Dermis blood vessel endothelial cell (primary cell): Measurements from ENCODE around the gene TMEM117. TPM values are rescaled to one million over a fixed set of nuclear protein-coding genes. Genes with fewer than 3 reads are reported as not detected.

Source experiments
- DNase-seq: peaks from one replicate; pipeline ENCODE4 v3.0.0; 2010
- total RNA-seq: library from RNA; depleted of rRNA; stranded (reverse); fragments of >200 nt; gene quantifications from 2 replicates; pipeline ENCODE4 v1.2.3, GENCODE V29; 2014

TMEM117 gene
- 3.4 and 4.8 TPM in 2 replicates for total RNA-seq

- peak; percentile 54 for DNase-seq
Observed at GRCh38 chr12:43835656-43836474, at the start of gene TMEM117. TSS of gene TMEM117 (plus strand) at chr12:43836081.

GRCh38 chr12:43786899-43787693, 48.8 kb upstream of the TMEM117 start:
- no peak for DNase-seq

DNA sequence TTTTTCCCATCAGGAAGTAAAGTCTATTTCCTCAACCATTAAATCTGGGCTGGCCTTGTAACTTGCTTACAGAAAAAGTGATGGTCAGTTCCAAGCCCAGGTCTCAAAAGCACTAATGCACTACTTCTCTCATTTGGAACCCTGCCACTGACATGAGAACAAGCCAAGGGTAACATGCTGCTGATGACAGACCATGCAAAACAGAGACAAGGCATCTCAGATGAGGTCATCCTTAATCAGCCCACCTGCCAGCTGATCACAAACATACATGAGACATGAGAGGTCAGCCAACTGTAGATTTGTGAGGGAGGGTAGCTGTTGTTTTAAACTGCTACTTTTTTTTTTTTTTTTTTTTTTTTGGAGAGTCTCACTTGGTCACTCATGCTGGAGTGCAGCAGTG, 45.9 kb upstream of the TMEM117 start:
- DNase-seq = peak; percentile 54

DNA sequence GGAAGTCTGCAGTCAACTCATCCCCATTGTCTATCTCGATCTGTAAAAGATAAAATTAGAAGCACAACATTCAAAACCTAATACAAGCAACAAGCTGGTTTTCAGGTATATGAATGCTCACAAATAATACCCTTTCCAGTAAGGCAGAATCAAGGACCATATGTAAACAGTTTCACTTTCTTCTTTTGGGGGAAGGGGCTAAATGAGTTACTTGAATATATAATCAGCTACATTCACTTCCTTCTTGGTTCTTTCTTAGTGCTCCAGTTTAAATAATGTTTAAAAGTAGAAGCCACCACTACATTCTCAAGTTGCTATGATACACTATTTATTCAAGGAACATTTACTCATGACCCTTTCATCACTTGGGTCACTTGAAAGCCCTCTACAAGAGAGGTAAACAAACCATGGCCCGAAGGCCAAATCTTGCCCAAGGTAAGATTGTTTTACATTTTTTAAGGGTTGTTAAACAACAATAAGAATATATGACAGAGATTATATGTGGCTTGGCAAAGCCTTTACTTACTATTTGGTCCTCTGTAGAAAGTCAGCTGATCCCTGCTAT, 40.1 kb upstream of the TMEM117 start:
- no peak for DNase-seq

DNA sequence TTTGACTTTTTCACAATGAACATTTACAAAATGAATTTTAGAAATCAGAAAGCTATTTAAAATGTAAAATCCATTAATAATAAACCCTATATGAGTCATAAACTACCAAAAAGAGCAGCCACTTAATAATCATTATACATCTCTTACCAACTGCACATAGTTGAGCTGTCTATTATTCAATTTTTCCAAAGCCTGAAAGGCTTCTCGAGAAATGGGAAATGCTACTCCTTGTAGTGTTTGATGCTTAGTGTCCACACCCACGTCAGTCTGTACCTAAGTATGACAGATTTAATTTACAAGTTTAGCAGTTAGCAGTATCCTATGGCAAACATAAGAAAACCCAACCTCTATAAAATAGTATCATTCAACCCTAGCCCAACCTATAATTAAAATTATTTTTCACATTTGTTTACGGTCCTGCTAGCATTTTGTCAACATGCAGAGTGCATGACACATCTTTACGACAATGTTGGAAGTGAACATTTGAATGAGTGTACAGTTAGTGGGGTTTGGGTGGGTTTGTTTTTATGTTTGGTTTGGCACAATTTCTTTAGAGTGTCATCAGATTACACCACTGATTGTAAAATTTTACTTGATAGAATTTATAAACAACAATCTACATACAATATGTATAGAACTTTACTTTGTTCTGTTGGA, 38.2 kb upstream of the TMEM117 start:
- DNase-seq = no peak

- DNase-seq = peak; percentile 29
Observed at GRCh38 chr12:43805149-43805859, 30.6 kb upstream of the TMEM117 start.

DNA sequence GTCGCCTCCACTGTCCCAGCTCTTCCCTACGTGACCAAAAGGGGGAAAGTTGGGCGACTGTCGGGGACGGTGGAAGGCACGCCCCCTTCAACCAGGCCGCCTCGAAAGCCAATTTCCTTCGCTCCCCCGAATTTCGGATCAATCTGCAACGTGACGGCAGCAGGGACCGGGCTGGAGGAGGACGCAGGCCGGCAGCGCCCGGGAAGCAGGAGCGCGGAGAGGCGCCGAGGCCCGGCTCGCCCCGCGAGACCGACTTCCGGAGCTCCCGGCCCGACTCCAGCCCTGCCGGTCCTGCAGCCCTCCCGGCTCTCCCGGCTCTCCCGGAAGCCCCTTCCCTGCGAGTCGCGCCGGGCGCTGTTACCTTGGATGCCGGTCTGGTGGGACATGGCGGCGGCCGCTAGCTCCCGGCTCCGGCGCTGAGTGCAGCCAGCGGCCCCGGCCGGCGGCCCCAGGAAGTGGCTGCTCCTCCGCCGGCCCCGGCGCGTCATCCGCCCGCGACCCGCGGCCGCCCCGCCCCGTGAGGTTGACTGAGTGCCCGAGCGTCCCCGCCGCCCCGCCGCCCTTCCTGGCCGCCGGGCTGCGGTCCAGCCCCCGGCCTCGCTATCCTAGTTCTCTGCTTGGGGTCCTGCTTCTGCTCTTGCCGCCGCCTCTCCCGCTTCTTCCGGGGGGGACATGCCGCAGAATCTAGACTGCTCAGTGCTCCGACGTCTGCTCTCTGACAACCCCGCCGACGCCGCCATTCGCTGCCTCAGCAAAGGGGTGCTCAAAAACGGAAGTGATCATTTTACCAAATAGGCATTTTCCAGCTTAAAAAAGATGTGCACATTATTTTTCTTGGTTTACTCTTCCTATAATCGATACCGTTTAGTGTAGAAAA, 29.8 kb upstream of the TMEM117 start, which contains the start of gene TWF1:
Gene TWF1, minus strand, starts transcription at position 458 of the 877 bp plus-strand sequence. Its CDS starts 72 bp downstream, at position 386.
- peak; percentile 86 for DNase-seq

DNA sequence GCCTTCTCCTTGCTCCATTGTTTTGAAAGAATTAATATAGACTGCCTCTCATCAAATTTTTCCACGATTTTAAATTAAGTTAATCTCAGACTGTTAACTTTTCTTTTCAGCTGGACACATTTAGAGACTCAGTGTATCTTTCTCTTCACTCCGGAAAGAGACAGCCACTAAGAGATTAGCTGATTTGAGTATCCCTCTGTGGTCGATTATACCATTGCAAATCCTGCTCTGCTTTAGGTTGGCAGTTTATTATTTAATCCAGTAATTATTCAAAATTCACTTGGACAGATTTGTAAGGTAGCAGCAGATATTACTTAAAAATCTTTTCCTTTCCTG, 29.2 kb upstream of the TMEM117 start:
- no peak for DNase-seq

DNA sequence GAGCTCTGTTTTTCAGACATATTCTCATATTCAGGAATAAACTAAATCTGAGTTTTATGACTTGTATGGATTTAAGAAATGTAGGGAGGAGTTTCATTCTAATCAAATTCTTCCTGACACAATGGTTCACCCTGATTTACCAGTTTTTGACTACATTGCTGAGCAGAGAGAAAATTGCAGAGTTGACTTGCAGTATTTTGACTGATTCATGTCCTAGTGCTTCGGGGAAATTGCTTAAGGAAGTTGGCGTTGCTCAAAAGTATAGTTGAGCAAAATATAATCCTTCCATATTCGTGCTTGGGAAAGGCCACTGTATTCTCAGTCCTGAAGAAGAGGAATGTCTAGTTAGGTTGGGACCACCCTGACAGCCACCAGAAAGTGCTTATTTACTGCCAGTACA, 28.5 kb upstream of the TMEM117 start:
- DNase-seq = no peak

DNA sequence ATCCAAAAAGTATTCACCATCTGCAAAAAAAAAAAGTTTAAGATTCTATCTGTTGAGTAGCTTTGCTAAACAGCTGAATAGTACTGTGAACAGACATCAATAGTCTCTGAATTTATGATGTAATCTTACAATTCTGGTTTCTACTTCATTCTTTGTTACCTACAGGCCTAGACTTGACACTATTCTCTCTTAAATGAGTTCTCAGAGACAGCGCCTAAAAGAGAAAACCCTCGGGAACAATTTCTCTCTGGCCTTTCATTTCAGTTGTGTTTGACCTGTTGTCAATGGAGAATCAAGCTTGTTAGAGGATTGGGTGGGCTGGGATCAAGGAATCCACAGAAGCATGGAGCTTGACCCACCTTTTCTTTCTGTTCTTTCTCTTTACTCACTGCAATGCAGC, 23.8 kb upstream of the TMEM117 start:
- no peak for DNase-seq

GRCh38 chr12:43812926-43813325, 23.0 kb upstream of the TMEM117 start:
- DNase-seq = no peak

DNA sequence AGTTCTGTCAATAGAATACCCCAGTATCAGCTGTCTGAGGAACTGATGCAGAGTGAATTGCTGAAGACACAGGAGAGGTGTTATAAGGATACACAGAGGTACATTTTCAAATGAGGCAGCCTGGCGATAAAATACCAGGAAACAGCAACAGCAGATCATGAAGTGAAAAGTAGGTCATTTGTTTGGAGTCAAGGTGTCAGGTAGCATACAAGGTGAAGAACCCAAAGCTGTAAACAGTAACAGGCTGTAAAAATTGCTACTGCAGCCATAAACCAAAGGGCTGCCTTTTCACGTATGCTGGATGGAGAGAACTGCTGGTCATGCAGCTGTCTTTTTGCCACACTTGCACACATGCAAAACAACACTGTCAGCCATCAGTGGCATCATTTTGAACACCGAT, 20.5 kb upstream of the TMEM117 start:
- no peak for DNase-seq

DNA sequence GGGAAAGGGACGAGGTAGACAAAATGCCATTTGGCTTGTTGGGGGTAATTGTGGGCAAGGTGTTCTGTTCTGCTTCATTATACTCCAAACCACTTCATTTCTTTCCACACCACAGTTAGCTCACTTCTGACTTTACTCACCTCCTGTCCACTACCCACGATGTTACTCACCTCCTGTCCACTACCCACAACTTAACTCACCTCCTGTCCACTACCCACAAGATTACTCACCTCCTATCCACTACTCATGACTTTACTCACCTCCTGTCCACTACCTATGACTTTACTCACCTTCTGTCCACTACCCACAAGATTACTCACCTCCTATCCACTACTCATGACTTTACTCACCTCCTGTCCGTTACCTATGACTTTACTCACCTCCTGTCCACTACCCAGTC, 19.7 kb upstream of the TMEM117 start:
- no peak for DNase-seq

DNA sequence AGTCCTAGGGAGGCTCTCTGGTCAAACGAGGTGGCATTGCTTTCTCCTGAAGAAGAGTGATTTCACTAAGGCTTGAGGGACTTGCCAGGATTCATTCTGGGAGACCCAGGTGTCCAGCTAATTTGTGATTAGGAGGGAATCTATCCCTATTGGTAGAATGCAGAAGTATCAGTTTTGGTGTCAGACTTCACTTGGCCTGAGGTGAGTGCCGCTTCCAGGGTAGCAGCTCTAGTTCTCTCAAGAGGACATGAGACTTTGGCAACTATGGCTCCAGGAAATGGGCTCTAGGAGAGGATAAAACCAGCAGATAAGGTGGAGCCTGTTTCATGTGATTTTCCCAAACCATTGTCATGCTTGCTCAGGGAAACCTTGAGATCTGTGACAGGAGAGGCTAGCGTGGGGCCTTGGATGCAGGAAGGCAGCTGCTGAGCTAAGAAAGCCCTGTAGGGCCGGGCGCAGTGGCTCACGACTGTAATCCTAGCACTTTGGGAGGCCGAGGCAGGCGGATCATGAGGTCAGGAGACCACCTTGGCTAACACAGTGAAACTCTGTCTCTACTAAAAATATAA, 11.6 kb upstream of the TMEM117 start:
- DNase-seq = no peak

DNA sequence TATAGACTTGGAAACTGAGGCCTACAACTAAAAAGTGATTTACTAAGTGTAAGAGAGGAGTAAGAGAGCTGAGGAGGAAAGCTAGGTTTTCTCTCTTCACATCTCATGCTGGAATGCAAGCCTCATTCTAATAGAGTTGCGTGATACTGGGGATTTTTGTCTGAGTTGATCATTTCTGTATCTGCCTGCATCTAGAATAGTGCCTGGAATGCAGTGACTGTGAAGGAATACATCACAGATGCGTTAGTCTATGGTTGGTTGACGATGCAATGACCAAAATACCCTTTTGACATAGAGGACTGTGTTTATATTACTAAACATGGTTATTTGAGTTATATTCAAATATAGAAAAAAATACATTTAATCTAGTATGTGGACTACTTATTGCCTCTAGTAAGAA, 9.2 kb upstream of the TMEM117 start:
- DNase-seq = no peak

GRCh38 chr12:43827093-43827492, 8.8 kb upstream of the TMEM117 start:
- DNase-seq = no peak

DNA sequence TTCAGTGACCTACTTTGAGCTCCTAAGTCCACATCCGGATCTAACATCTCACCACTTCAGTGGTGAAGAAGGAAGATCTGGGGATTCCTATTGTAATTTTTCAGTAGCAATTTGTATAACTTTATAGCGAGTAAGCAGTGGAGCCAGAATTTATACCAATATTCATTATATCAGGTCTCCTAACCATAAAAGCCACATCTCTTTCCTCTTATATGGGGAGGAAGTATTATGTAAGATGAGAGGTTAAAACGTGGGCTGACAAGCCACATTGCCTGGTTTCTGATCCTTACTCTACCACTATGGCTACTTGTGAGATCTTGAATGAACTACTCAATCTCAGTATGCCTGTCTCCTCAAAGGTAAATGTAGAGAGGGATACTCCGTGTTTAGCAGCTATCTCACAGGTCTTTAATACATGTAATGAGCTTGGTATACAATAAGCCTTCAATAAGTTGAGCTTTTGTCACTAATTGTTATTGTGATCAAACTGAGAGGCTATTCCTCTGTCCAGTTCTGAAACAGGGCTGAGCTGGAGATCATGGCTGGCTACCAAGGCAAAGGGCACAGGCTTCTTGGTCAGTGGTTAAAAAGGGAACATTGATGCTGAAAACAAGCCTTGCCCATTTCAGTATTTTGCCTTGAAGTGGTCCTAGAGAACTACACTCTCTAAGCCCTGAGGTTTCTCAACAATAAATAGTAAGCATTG, 3.3 kb upstream of the TMEM117 start:
- no peak for DNase-seq

GRCh38 chr12:43835264-43835655, 621 bp upstream of the TMEM117 start:
- no peak for DNase-seq

- peak; percentile 40 for DNase-seq
Observed at GRCh38 chr12:43836475-43836989, 651 bp downstream of the TMEM117 start.

DNA sequence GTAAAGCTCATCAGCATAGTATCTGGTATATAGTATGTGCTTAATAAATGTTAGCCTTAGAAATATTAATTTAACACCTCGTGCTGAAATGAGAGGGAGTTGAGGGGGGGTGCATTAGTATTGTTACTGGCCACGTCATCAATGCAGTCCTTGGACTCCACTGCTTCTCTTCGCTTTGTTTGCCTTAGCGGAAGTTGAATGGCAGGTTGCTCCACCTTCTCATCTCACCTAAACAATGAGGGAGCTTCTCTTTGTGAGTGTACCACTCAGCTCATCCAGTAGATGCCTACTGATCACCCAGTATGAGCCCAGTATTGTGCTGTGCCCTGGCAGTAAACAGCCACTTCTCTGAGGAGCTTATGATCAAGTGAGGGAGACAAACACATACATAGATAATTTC, 4.5 kb downstream of the TMEM117 start:
- no peak for DNase-seq
